ENCODE measurements around the gene MDK.

The MDK gene

DNA sequence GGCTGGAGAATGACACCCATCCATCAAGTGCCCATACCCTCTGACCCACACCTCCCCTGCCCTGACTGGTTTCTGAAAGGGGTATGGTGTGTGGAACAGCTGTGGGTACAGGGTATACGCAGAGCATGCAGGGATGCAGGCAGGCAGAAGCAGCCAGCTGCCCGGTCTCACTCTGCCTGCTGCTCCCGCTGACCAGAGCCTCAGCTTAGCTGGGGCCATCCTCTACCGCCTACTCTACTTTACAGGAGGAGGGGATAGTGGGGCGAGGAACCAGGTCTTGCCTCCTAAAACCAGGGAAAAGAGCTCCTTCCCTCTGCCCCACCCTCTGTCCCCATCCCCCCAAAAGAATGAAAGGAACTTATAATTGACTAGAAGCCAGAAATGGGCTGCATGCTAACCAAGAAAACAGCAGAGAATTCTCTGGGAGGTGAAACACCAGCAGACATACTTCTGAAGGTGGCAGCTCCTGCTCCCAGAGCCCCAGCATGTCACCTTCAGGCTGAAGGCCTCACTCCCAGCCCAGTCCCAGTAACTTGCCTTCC is 23.1 kb downstream of the MDK start:
- TF ChIP-seq, protein P1, sequence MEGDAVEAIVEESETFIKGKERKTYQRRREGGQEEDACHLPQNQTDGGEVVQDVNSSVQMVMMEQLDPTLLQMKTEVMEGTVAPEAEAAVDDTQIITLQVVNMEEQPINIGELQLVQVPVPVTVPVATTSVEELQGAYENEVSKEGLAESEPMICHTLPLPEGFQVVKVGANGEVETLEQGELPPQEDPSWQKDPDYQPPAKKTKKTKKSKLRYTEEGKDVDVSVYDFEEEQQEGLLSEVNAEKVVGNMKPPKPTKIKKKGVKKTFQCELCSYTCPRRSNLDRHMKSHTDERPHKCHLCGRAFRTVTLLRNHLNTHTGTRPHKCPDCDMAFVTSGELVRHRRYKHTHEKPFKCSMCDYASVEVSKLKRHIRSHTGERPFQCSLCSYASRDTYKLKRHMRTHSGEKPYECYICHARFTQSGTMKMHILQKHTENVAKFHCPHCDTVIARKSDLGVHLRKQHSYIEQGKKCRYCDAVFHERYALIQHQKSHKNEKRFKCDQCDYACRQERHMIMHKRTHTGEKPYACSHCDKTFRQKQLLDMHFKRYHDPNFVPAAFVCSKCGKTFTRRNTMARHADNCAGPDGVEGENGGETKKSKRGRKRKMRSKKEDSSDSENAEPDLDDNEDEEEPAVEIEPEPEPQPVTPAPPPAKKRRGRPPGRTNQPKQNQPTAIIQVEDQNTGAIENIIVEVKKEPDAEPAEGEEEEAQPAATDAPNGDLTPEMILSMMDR (conservative IDR thresholded peaks at IDR 0.05; ENCODE audit: control insufficient read depth, insufficient read depth, low read depth, low read length), result no peak
- H3K4me3 ChIP-seq (ENCODE audit: control insufficient read depth, low read depth, low read length), result no peak overlapping the region

GRCh38 chr11:46407635-46408034 is 26.2 kb downstream of the MDK start:
- TF ChIP-seq, protein P1 (conservative IDR thresholded peaks at IDR 0.05; ENCODE audit: control insufficient read depth, insufficient read depth, low read depth, low read length), result no peak
- no peak overlapping the region for H3K4me3 ChIP-seq (ENCODE audit: control insufficient read depth, low read depth, low read length)
- no peak for DNase-seq (ENCODE audit: low read depth)

More for the DNA sequence above, 23.1 kb downstream of the MDK start:
- no peak for DNase-seq (ENCODE audit: low read depth)

GRCh38 chr11:46408407-46408986 is 27.0 kb downstream of the MDK start:
- no peak for DNase-seq (ENCODE audit: low read depth)
- TF ChIP-seq, protein P1 (conservative IDR thresholded peaks at IDR 0.05; ENCODE audit: control insufficient read depth, insufficient read depth, low read depth, low read length), result no peak
- no peak overlapping the region for H3K4me3 ChIP-seq (ENCODE audit: control insufficient read depth, low read depth, low read length)

DNA sequence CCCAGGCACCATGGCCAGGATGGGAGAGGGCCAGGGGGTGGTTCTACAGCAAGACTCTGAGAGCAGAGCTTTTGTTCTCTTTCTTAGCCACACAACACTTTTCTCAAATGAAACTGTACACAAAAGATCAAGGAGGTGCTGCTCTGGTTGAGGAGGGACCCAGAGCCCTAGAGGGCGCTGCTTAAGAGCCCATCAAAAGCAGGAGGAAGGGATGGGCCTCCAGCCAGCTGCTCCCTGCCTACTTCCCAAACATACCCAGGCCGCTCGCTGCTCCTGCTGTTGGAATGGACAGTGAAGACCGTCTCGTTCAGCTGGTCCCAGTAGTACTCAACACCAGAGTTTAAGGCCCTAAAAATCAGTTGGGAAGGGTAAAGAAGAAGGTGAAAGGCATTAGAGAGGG is 28.6 kb downstream of the MDK start:
- DNase-seq (ENCODE audit: low read depth), result peak; percentile 14
- H3K4me3 ChIP-seq (ENCODE audit: control insufficient read depth, low read depth, low read length), result no peak overlapping the region
- TF ChIP-seq, protein P1 (conservative IDR thresholded peaks at IDR 0.05; ENCODE audit: control insufficient read depth, insufficient read depth, low read depth, low read length), result peak; percentile 29

- H3K4me3 ChIP-seq (ENCODE audit: control insufficient read depth, low read depth, low read length), result no peak overlapping the region
- TF ChIP-seq, protein P1 (conservative IDR thresholded peaks at IDR 0.05; ENCODE audit: control insufficient read depth, insufficient read depth, low read depth, low read length), result no peak
- DNase-seq (ENCODE audit: low read depth), result no peak
Measured at GRCh38 chr11:46413760-46414465, 32.4 kb downstream of the MDK start.

- DNase-seq (ENCODE audit: low read depth), result no peak
- H3K4me3 ChIP-seq (ENCODE audit: control insufficient read depth, low read depth, low read length), result no peak overlapping the region
- TF ChIP-seq, protein P1 (conservative IDR thresholded peaks at IDR 0.05; ENCODE audit: control insufficient read depth, insufficient read depth, low read depth, low read length), result no peak
Measured at GRCh38 chr11:46414466-46414796, 33.0 kb downstream of the MDK start.

All from fibroblast of mammary gland (primary cell).